ENCODE data around the gene MED12L.

DNA sequence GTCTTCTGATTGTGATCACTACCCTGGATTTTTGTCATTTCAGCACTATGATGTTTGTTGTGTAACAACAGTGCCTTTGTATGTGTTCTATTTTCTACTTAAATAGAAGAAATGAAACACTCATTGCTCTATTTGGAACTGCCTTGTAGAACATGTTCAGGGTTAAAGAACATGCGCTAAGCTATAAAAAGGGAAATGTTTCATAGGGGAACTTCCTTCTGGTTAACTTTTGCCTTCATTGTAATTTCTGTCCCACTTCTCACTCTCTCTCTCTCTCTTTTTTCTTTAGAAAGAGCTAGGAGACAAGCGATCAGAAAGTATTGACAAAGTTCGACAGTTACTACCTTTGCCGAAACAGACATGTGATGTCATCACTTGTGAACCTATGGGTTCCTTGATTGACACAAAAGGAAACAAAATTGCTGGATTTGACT is 299.3 kb downstream of the MED12L start, which contains the start of gene P2RY12:
- TF ChIP-seq, protein P1, sequence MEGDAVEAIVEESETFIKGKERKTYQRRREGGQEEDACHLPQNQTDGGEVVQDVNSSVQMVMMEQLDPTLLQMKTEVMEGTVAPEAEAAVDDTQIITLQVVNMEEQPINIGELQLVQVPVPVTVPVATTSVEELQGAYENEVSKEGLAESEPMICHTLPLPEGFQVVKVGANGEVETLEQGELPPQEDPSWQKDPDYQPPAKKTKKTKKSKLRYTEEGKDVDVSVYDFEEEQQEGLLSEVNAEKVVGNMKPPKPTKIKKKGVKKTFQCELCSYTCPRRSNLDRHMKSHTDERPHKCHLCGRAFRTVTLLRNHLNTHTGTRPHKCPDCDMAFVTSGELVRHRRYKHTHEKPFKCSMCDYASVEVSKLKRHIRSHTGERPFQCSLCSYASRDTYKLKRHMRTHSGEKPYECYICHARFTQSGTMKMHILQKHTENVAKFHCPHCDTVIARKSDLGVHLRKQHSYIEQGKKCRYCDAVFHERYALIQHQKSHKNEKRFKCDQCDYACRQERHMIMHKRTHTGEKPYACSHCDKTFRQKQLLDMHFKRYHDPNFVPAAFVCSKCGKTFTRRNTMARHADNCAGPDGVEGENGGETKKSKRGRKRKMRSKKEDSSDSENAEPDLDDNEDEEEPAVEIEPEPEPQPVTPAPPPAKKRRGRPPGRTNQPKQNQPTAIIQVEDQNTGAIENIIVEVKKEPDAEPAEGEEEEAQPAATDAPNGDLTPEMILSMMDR (IDR thresholded peaks at IDR 0.05), result no peak
- no peak for TF ChIP-seq POLR2A (IDR thresholded peaks at IDR 0.05)

All from esophagus squamous epithelium (tissue), 4 donors.